Left lung (tissue), 10 donors: ENCODE results near the gene PALB2. TPM values are rescaled to one million over a fixed set of nuclear protein-coding genes. Genes with fewer than 3 reads are reported as not detected.

Experiments used
- ATAC-seq: fragments of 200-7000 bp; cut with Tn5 transposase; one replicate; pipeline ENCODE4 v1.9.1; 2020; ENCODE audit warnings: moderate library complexity
- DNase-seq, 4 donors: peaks; one replicate each; pipeline ENCODE4 v3.0.0-alpha.2; 2013 to 2020
- H3K27ac ChIP-seq, 2 donors: fragments of 200-600 bp; sonication (generic) in 1 of 2; one replicate each; pipeline versions ENCODE4 v1.5.0 to v1.8.0; 2020 to 2021
- H3K27me3 ChIP-seq, 2 donors: fragments of 200-600 bp; sonication (generic) in 1 of 2; one replicate each; pipeline versions ENCODE4 v1.5.0 to v1.8.0; 2020 to 2021
- H3K36me3 ChIP-seq, 2 donors: fragments of 200-600 bp; sonication (generic) in 1 of 2; one replicate each; pipeline versions ENCODE4 v1.5.0 to v1.8.0; 2020 to 2021
- H3K4me1 ChIP-seq, 2 donors: fragments of 200-600 bp; one replicate each; pipeline ENCODE4 v1.8.0; 2021
- H3K4me3 ChIP-seq, 2 donors: fragments of 200-600 bp; sonication (generic) in 1 of 2; one replicate each; pipeline versions ENCODE4 v1.5.0 to v1.8.0; 2020 to 2021; ENCODE audit warnings: mild to moderate bottlenecking in 1 of 2
- H3K9me3 ChIP-seq, 2 donors: fragments of 200-600 bp; sonication (generic) in 1 of 2; one replicate each; pipeline versions ENCODE4 v1.5.0 to v1.8.0; 2020 to 2021
- intact Hi-C, 2 donors: fragments of 100-400 bp; cut with DNase I; formaldehyde crosslinking; loops; one replicate each; pipeline versions ENCODE4 v1.11.2 to v1.14.2; 2022
- polyA plus RNA-seq, 6 donors: library from polyadenylated mRNA; unstranded; fragments of 120-200 nt; gene quantifications; one replicate each; pipeline ENCODE4 v1.2.1, GENCODE V29; 2013; ENCODE audit not compliant: insufficient read length in 6 of 6
- total RNA-seq, 2 donors: library from RNA; stranded (reverse); fragmentation: NEBNext Ultra II Directional; extraction: Animal tissue kit (Norgen Biotek cat#: 25700); gene quantifications; one replicate each; pipeline ENCODE4 v1.2.1, GENCODE V29; 2021
- TF ChIP-seq, protein P1 (sequence below), 2 donors: fragments of 200-600 bp; sonication (generic) in 1 of 2; IDR thresholded peaks; one replicate each; pipeline versions ENCODE4 v1.5.0 to v1.8.0; 2021; ENCODE audit warnings: antibody characterized with exemption in 2 of 2
- donor health status: DM: no; HTN: yes; CAD: no.
- donor health status: DM: no; HTN: no; CAD: no.

Gene PALB2
- total and polyA plus RNA-seq, 8 donors: 10.3 to 20.4 (median 15.8) TPM

DNA sequence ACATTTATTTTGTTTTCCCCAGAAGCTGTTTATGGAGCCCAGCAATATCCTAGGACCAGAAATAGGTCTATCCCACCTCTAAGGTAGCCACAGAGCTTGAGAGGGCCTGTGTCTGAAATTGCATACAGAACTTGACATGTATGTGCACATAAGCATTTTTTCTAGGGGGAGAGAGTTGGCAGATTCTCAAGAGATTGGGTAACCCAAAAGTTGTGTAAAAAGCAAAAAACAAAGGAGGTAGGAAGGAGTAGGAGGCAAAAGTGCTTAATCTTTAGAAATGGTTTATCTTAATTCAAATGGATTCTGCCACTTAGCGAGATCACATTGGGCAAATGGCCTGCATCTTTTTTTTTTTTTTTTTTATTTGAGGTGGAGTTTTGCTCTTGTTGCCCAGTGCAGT, 41.1 kb upstream of the PALB2 start:
- Histone ChIP-seq H3K36me3 (peaks cover 0 to 55% of the 10 kb centered on the region in 2 donors), H3K9me3 (no peaks in the 10 kb centered on the region), H3K4me1 (peaks cover 12 to 32% of the 10 kb centered on the region in 2 donors), H3K27me3 (no peaks in the 10 kb centered on the region), H3K4me3 (no peak overlapping the region), H3K27ac (no peak overlapping the region)
- DNase-seq (peak in 1 of 4 donors; percentile 46), ATAC-seq (no peak)
- intact Hi-C loops: no loop called here
- TF ChIP-seq, protein P1, sequence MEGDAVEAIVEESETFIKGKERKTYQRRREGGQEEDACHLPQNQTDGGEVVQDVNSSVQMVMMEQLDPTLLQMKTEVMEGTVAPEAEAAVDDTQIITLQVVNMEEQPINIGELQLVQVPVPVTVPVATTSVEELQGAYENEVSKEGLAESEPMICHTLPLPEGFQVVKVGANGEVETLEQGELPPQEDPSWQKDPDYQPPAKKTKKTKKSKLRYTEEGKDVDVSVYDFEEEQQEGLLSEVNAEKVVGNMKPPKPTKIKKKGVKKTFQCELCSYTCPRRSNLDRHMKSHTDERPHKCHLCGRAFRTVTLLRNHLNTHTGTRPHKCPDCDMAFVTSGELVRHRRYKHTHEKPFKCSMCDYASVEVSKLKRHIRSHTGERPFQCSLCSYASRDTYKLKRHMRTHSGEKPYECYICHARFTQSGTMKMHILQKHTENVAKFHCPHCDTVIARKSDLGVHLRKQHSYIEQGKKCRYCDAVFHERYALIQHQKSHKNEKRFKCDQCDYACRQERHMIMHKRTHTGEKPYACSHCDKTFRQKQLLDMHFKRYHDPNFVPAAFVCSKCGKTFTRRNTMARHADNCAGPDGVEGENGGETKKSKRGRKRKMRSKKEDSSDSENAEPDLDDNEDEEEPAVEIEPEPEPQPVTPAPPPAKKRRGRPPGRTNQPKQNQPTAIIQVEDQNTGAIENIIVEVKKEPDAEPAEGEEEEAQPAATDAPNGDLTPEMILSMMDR (IDR thresholded peaks at IDR 0.05): no peak

DNA sequence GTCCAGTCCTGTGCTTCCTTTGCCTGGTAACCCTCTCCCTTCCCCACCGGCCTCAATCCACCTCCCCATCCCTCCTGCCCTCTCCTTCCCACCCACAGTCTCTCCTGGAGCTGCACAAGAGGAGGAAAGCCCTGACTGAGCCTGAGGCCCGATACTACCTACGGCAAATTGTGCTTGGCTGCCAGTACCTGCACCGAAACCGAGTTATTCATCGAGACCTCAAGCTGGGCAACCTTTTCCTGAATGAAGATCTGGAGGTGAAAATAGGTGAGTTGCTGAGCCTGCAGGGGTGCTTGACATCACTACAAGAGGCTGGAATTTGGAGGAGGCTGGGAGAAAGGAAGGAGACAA, 38.9 kb upstream of the PALB2 start:
- intact Hi-C loops: no loop called here
- ATAC-seq (no peak), DNase-seq (no peak)
- Histone ChIP-seq H3K4me1 (peaks cover 12 to 32% of the 10 kb centered on the region in 2 donors), H3K36me3 (peaks cover 0 to 43% of the 10 kb centered on the region in 2 donors), H3K9me3 (no peaks in the 10 kb centered on the region), H3K27ac (no peak overlapping the region), H3K4me3 (no peak overlapping the region), H3K27me3 (no peaks in the 10 kb centered on the region)
- TF ChIP-seq, protein P1 (IDR thresholded peaks at IDR 0.05): no peak

DNA sequence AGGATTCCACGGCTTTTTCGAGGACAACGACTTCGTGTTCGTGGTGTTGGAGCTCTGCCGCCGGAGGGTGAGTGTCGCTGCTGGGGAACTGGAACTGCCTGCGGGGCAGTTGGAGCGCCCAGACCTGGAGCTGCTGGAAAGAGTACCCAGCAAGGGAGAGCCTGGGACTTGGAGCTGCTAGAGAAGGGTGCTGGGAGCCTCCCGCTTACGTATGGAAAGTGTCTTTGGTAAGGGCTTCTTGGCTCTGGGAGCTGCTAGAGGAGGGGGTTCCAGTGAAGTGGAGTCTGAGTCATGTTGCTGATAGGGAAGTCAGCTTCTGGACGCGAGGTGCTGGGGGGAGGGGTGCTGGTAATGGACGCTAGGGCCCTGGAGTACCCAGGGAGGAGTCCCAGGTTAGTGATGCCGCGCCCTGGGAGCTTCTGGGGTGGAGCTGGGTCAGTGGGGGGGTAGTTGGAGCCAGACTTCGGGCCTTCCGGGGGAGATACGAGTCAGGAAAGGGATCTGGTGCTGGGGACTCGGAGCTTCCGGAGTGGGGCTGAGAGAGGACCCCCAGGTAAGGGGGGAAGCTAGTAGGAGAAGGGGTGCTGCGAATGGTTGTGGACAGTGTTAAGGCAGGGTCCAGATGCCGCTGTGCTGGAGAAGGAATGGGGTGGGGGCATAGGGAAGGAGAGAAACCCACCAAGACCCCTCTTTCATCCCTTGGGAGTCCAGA, 38.3 kb upstream of the PALB2 start:
- TF ChIP-seq, protein P1 (IDR thresholded peaks at IDR 0.05): no peak
- DNase-seq: peak in 2 of 4 donors; percentile 50 to 82
- peak; percentile 32 for ATAC-seq

DNA sequence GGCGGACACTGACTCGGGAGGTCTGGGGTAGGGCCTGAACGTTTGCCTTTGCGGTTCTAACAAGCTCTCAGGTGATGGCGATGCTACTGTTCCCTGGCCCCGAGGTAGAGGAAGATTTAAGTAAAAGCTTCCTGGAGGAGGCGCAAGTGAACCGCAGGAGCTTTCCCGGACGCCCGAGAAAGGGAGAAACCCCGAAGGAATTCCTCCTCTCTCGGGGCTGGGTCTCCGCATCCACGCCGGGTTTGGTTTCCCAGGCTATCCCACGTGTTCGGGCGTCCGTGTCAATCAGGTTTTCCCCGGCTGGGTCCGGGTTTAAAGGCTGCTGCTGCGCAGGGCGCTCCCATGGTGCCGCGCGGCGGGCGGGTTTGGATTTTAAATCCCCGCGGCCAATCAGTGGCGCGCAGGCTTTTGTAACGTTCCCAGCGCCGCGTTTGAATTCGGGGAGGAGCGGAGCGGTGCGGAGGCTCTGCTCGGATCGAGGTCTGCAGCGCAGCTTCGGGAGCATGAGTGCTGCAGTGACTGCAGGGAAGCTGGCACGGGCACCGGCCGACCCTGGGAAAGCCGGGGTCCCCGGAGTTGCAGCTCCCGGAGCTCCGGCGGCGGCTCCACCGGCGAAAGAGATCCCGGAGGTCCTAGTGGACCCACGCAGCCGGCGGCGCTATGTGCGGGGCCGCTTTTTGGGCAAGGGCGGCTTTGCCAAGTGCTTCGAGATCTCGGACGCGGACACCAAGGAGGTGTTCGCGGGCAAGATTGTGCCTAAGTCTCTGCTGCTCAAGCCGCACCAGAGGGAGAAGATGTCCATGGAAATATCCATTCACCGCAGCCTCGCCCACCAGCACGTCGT, 37.5 kb upstream of the PALB2 start, which contains the start of gene PLK1:
Gene PLK1 (plus strand): TSS at position 460 of the 844 bp plus-strand sequence. CDS start 44 bp downstream, at position 504.
- Histone ChIP-seq H3K27me3 (no peaks in the 10 kb centered on the region), H3K27ac (no peak within 1 kb of the TSS), H3K9me3 (no peaks in the 10 kb centered on the region), H3K4me3 (peak within 1 kb of the TSS; percentile 47 to 49), H3K4me1 (peaks cover 12 to 32% of the 10 kb centered on the region in 2 donors), H3K36me3 (peaks cover 0 to 38% of the 10 kb centered on the region in 2 donors)
- DNase-seq (peak; percentile 72 to 95 (median 85)), ATAC-seq (peak; percentile 98)
- intact Hi-C loops: no loop called here
- TF ChIP-seq, protein P1 (IDR thresholded peaks at IDR 0.05): peak in 1 of 2 donors; percentile 12

More for the DNA sequence above, 38.3 kb upstream of the PALB2 start:
- no peak overlapping the region for H3K27ac ChIP-seq
- H3K9me3 ChIP-seq: no peaks in the 10 kb centered on the region
- peak overlapping the region; percentile 47 to 49 for H3K4me3 ChIP-seq
- no peaks in the 10 kb centered on the region for H3K27me3 ChIP-seq
- peaks cover 12 to 32% of the 10 kb centered on the region in 2 donors for H3K4me1 ChIP-seq
- peaks cover 0 to 41% of the 10 kb centered on the region in 2 donors for H3K36me3 ChIP-seq
- intact Hi-C loops: no loop called here
